HepG2 (cell line): ENCODE data around the gene ZNF148.

Experiments
- BHLHE40 ChIP-seq: IDR thresholded peaks from 2 replicates; pipeline ENCODE4 v1.6.1; 2011; ENCODE audit warnings: low read length, improper control_type of control experiment
- CTCF ChIP-seq: sonication (generic); formaldehyde crosslinking; IDR thresholded peaks from 2 replicates; pipeline ENCODE4 v1.5.0; 2020; ENCODE audit warnings: mild to moderate bottlenecking, missing genetic modification reagents, moderate library complexity
- HDAC6 ChIP-seq: fragments of 200-600 bp; sonication (generic); IDR thresholded peaks from 2 replicates; pipeline ENCODE4 v1.7.0; 2017; ENCODE audit warnings: mild to moderate bottlenecking, antibody characterized with exemption, low read length, low read depth
- IKZF1 ChIP-seq: fragments of 450-650 bp; IDR thresholded peaks from 2 replicates; pipeline ENCODE4 v1.7.1; 2016
- SP2 ChIP-seq: sonication (generic); formaldehyde crosslinking; IDR thresholded peaks from 2 replicates; pipeline ENCODE4 v1.5.1; 2020; ENCODE audit warnings: mild to moderate bottlenecking, missing genetic modification reagents
- ZNF501 ChIP-seq: sonication (generic); formaldehyde crosslinking; IDR thresholded peaks from 2 replicates; pipeline ENCODE4 v1.5.1; 2020; ENCODE audit warnings: mild to moderate bottlenecking, moderate library complexity, missing genetic modification reagents

GRCh38 chr3:125257536-125257935 lies 117.6 kb downstream of the ZNF148 start:
- no peak for TF ChIP-seq BHLHE40
- no peak for TF ChIP-seq CTCF (CRISPR knock-in tag)
- TF ChIP-seq SP2 (CRISPR knock-in tag): no peak
- TF ChIP-seq HDAC6: no peak
- TF ChIP-seq IKZF1: no peak
- no peak for TF ChIP-seq ZNF501 (CRISPR knock-in tag)
